ENCODE measurements around the gene SMAD2. TPM values are rescaled to one million over a fixed set of nuclear protein-coding genes. Genes with fewer than 3 reads are reported as not detected.

Gene SMAD2
- total RNA-seq, 1 experiment from 2014 or later, result 129 TPM

DNA sequence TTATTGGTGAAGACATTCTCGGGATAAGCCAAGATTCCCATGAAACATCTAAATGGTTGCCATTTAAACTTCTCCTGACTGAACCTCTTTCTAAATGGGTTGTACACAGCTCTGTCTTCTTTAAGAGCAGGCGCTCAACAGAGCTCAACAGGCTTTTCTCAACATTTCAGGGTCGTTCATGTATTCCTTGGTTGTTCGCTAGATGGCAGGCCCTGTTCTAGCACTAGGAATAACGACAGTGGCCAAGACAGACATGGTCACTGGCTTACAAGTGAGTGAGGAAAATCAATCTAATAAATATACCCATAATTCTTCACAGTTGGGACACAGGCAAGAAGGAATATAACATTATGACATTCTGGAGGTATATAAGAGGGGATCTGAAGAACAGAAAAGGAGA lies 154.5 kb downstream of the SMAD2 start:
- CTCF ChIA-PET, result interaction anchor here (1.0 kb wide), 1 partner anchor 28 kb away, joined by 5 read pairs; no protein-coding TSS in a partner anchor
- no peak overlapping the region for H3K27ac ChIP-seq (ENCODE audit: low read length)
- POLR2A ChIA-PET, result no interaction called here
- H3K9me3 ChIP-seq (ENCODE audit: control insufficient read depth, insufficient read depth, low read depth, low read length), result no peaks in the 10 kb centered on the region
- H3K36me3 ChIP-seq (ENCODE audit: control insufficient read depth, insufficient read depth, low read length), result no peaks in the 10 kb centered on the region
- H3K27me3 ChIP-seq (ENCODE audit: control insufficient read depth, insufficient read depth, low read length), result no peaks in the 10 kb centered on the region
- TF ChIP-seq, protein P1, sequence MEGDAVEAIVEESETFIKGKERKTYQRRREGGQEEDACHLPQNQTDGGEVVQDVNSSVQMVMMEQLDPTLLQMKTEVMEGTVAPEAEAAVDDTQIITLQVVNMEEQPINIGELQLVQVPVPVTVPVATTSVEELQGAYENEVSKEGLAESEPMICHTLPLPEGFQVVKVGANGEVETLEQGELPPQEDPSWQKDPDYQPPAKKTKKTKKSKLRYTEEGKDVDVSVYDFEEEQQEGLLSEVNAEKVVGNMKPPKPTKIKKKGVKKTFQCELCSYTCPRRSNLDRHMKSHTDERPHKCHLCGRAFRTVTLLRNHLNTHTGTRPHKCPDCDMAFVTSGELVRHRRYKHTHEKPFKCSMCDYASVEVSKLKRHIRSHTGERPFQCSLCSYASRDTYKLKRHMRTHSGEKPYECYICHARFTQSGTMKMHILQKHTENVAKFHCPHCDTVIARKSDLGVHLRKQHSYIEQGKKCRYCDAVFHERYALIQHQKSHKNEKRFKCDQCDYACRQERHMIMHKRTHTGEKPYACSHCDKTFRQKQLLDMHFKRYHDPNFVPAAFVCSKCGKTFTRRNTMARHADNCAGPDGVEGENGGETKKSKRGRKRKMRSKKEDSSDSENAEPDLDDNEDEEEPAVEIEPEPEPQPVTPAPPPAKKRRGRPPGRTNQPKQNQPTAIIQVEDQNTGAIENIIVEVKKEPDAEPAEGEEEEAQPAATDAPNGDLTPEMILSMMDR (IDR thresholded peaks at IDR 0.05), result peak; percentile 34; the same call in 1 of the 2 replicates
- no peak for TF ChIP-seq REST (IDR thresholded peaks at IDR 0.05; ENCODE audit: insufficient read depth in 1 of 2, low read depth in 2 of 2, low read length in 1 of 2)
- in situ Hi-C loops (cut with HindIII; ENCODE audit: low pct_unique_long_range_greater_than_20kb, low sequenced_read_pairs), result no loop called here
- no peak overlapping the region for H3K4me3 ChIP-seq (ENCODE audit: low read depth in 2 of 2, low read length in 2 of 2)
- BruUV-seq (replicated peaks), result no TSS peak
- no peaks in the 10 kb centered on the region for H3K4me1 ChIP-seq (ENCODE audit: control insufficient read depth, insufficient read depth, low read length)
- DNase-seq (ENCODE audit: low read depth, low spot score), result no peak
- ATAC-seq, result no peak
- intact Hi-C loops (cut with micrococcal nuclease; ENCODE audit: unreplicated experiment), result no loop called here

DNA sequence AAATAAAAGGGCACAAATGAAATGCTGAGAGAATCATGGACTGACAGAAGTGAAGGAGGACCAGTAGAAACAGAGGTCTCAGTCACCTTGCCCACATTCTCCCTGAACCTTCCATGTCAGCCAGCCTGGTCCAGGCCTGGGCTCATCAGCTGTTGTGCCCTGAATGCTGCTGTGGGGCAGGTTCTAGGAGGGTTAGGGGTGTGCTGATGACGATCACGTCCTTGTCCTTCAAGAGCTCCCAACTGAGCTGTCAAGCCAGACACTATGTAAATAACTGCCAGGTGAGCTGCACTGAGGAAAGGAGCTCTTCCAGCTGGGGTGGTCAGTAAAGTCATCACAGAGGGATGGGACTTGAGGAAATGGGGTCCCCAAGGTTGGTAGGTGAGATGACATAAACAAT lies 156.5 kb downstream of the SMAD2 start:
- ATAC-seq (no peak), DNase-seq (ENCODE audit: low read depth, low spot score) (no peak)
- no TSS peak for BruUV-seq (replicated peaks)
- intact Hi-C loops (cut with micrococcal nuclease; ENCODE audit: unreplicated experiment), result loop anchor here (2.0 kb wide), 1 partner anchor 249 kb away; no protein-coding TSS in a partner anchor
- in situ Hi-C loops (cut with HindIII; ENCODE audit: low pct_unique_long_range_greater_than_20kb, low sequenced_read_pairs), result no loop called here
- Histone ChIP-seq H3K4me1 (ENCODE audit: control insufficient read depth, insufficient read depth, low read length) (no peaks in the 10 kb centered on the region), H3K27ac (ENCODE audit: low read length) (no peak overlapping the region), H3K27me3 (ENCODE audit: control insufficient read depth, insufficient read depth, low read length) (no peaks in the 10 kb centered on the region), H3K4me3 (ENCODE audit: low read depth in 2 of 2, low read length in 2 of 2) (no peak overlapping the region), H3K9me3 (ENCODE audit: control insufficient read depth, insufficient read depth, low read depth, low read length) (no peaks in the 10 kb centered on the region), H3K36me3 (ENCODE audit: control insufficient read depth, insufficient read depth, low read length) (no peaks in the 10 kb centered on the region)
- no peak for TF ChIP-seq POLR2AphosphoS5 (IDR thresholded peaks at IDR 0.05; ENCODE audit: low read depth, low read length)
- no peak for TF ChIP-seq SIN3A (IDR thresholded peaks at IDR 0.05; ENCODE audit: borderline replicate concordance, insufficient read depth, low read depth, low read length)
- TF ChIP-seq, protein P1 (IDR thresholded peaks at IDR 0.05), result no peak
- no peak for TF ChIP-seq TCF7L2 (IDR thresholded peaks at IDR 0.05; ENCODE audit: low read depth, low read length)
- TF ChIP-seq REST (IDR thresholded peaks at IDR 0.05; ENCODE audit: insufficient read depth in 1 of 2, low read depth in 2 of 2, low read length in 1 of 2), result no peak
- ChIA-PET POLR2A (no interaction called here), CTCF (no interaction called here)
